HepG2 (cell line): ENCODE results near the gene ABHD10. TPM values are rescaled to one million over a fixed set of nuclear protein-coding genes. Genes with fewer than 3 reads are reported as not detected.

Experiments used
- ATAC-seq: fragments of 200-7000 bp; cut with Tn5 transposase; 3 replicates; pipeline ENCODE4 v1.9.1; 2020; ENCODE audit warnings: mild to moderate bottlenecking, moderate library complexity
- BruUV-seq: library from RNA; stranded (reverse); fragments of 400-500 nt; replicated peaks from 2 replicates; lab custom pipeline; 2021; lab: Mats Ljungman, UMichigan
- CTCF ChIA-PET: fragments of 300-600 bp; formaldehyde crosslinking; extraction: SDS; loops from one replicate; lab custom pipeline; 2021; ENCODE audit warnings: low total read pairs, inconsistent platforms, low intra/inter-chr PET ratio; lab: Yijun Ruan, JAX
- POLR2A ChIA-PET: fragments of 350-600 bp; sonication (Branson Sonifier 250); formaldehyde crosslinking; loops from one replicate; lab custom pipeline; 2020; ENCODE audit warnings: antibody characterized with exemption, inconsistent platforms; lab: Yijun Ruan, JAX
- DNase-seq: peaks from one replicate; pipeline ENCODE4 v3.0.0-alpha.2; 2015; ENCODE audit warnings: low spot score
- FAIRE-seq: peaks from 3 replicates; lab custom pipeline; 2011; peaks lifted over from hg19 to GRCh38; lab: Jason Lieb, UNC
- H2AFZ ChIP-seq: one replicate; pipeline ENCODE4 v1.6.1; 2011; ENCODE audit warnings: low read length, inconsistent platforms
- H3K27ac ChIP-seq: fragments of 300-600 bp; 3 replicates; pipeline ENCODE4 v1.8.0; 2011; ENCODE audit warnings: mixed run types, mild to moderate bottlenecking, mixed read lengths, low read length, inconsistent platforms; ENCODE audit not compliant: insufficient read depth; ENCODE audit errors: extremely low read length
- H3K27me3 ChIP-seq, 2 experiments: fragments of 200-600 bp in 1 of 2; 2 replicates in 1 of 2; 3 replicates in 1 of 2; pipeline versions ENCODE4 v1.6.0 to v1.8.0; 2011; ENCODE audit warnings: low read length in 2 of 2, mild to moderate bottlenecking in 2 of 2, moderate library complexity in 2 of 2, inconsistent platforms in 1 of 2; ENCODE audit not compliant: insufficient read depth in 2 of 2, control insufficient read depth in 1 of 2
- H3K36me3 ChIP-seq, 2 experiments: fragments of 200-600 bp in 1 of 2; replicated peaks in 1 of 2; 2 replicates in 1 of 2; 3 replicates in 1 of 2; pipeline versions ENCODE4 v1.5.1 to v1.8.0; 2011; ENCODE audit warnings: low read length in 2 of 2, inconsistent platforms in 1 of 2; ENCODE audit not compliant: insufficient read depth in 2 of 2, control insufficient read depth in 1 of 2
- H3K4me1 ChIP-seq: 2 replicates; pipeline ENCODE4 v1.5.1; 2012; ENCODE audit warnings: low read length, inconsistent platforms; ENCODE audit not compliant: insufficient read depth
- H3K4me2 ChIP-seq: 2 replicates; pipeline ENCODE4 v1.6.0; 2011; ENCODE audit warnings: low read depth, low read length, inconsistent platforms
- H3K4me3 ChIP-seq, 3 experiments: fragments of 200-600 bp in 1 of 3; sonication (generic), shearing (Covaris generic) in 1 of 3; replicated peaks in 1 of 3; 2 replicates each; pipeline ENCODE4 v1.5.1; 2011 to 2016; ENCODE audit warnings: low read length in 3 of 3, inconsistent platforms in 2 of 3, low read depth in 2 of 3, mild to moderate bottlenecking in 2 of 3, control low read depth in 1 of 3, mixed read lengths in 1 of 3; ENCODE audit not compliant: insufficient read depth in 1 of 3
- H3K79me2 ChIP-seq: one replicate; pipeline ENCODE4 v1.6.1; 2011; ENCODE audit warnings: low read length, inconsistent platforms; ENCODE audit not compliant: insufficient read depth
- H3K9ac ChIP-seq: 2 replicates; pipeline ENCODE4 v1.6.0; 2011; ENCODE audit warnings: mild to moderate bottlenecking, low read depth, low read length, inconsistent platforms; ENCODE audit not compliant: insufficient read depth
- H3K9me3 ChIP-seq: 2 replicates; pipeline ENCODE4 v1.5.1; 2012; ENCODE audit warnings: mild to moderate bottlenecking, low read length
- H4K20me1 ChIP-seq: 2 replicates; pipeline ENCODE4 v1.6.0; 2011; ENCODE audit warnings: inconsistent platforms, mild to moderate bottlenecking, low read length, moderate library complexity; ENCODE audit not compliant: insufficient read depth
- EZH2 ChIP-seq: conservative IDR thresholded peaks from 2 replicates; pipeline ENCODE4 v1.6.1; 2012; ENCODE audit warnings: mild to moderate bottlenecking, low read depth, low read length, moderate library complexity
- HNF4A ChIP-seq: sonication (generic); formaldehyde crosslinking; IDR thresholded peaks from 2 replicates; pipeline ENCODE4 v1.4.0; 2020; ENCODE audit warnings: missing genetic modification reagents
- MAFG ChIP-seq: sonication (generic); formaldehyde crosslinking; IDR thresholded peaks from 2 replicates; pipeline ENCODE4 v1.5.1; 2020; ENCODE audit warnings: mild to moderate bottlenecking, missing genetic modification reagents
- NFIB ChIP-seq: sonication (generic); formaldehyde crosslinking; IDR thresholded peaks from 2 replicates; pipeline ENCODE4 v1.9.0; 2021; ENCODE audit warnings: missing genetic modification reagents, mild to moderate bottlenecking, borderline replicate concordance
- NFYC ChIP-seq: IDR thresholded peaks from 2 replicates; pipeline ENCODE4 v1.6.1; 2016; ENCODE audit warnings: missing genetic modification reagents, missing compliant biosample characterization
- RAD51 ChIP-seq: fragments of 450-650 bp; IDR thresholded peaks from 2 replicates; pipeline ENCODE4 v1.6.1; 2016; ENCODE audit warnings: borderline replicate concordance
- SOX6 ChIP-seq, 2 experiments: fragments of 450-650 bp in 1 of 2; sonication (generic) in 1 of 2; formaldehyde crosslinking in 1 of 2; IDR thresholded peaks; 2 replicates each; pipeline versions ENCODE4 v1.4.0 to v1.6.1; 2017 to 2020; ENCODE audit warnings: antibody characterized with exemption in 1 of 2, mild to moderate bottlenecking in 1 of 2, missing genetic modification reagents in 1 of 2
- TP53 ChIP-seq: sonication (generic); formaldehyde crosslinking; conservative IDR thresholded peaks from 2 replicates; pipeline ENCODE4 v1.4.0; 2020; ENCODE audit warnings: missing genetic modification reagents
- ZMYM4 ChIP-seq: sonication (generic); formaldehyde crosslinking; IDR thresholded peaks from 2 replicates; pipeline ENCODE4 v1.8.1; 2023; ENCODE audit warnings: mild to moderate bottlenecking, missing genetic modification reagents
- ZNF234 ChIP-seq: sonication (generic); formaldehyde crosslinking; conservative IDR thresholded peaks from 2 replicates; pipeline ENCODE4 v1.5.1; 2020; ENCODE audit warnings: mild to moderate bottlenecking, missing genetic modification reagents
- ZNF414 ChIP-seq: sonication (generic); formaldehyde crosslinking; IDR thresholded peaks from 2 replicates; pipeline ENCODE4 v1.5.0; 2020; ENCODE audit warnings: missing genetic modification reagents
- ZNF562 ChIP-seq: sonication (generic); formaldehyde crosslinking; IDR thresholded peaks from 2 replicates; pipeline ENCODE4 v1.8.0; 2022; ENCODE audit warnings: missing genetic modification reagents, borderline replicate concordance
- ZNF629 ChIP-seq: sonication (generic); formaldehyde crosslinking; conservative IDR thresholded peaks from 2 replicates; pipeline ENCODE4 v1.5.0; 2020; ENCODE audit warnings: missing genetic modification reagents
- ZNF672 ChIP-seq: sonication (generic); formaldehyde crosslinking; IDR thresholded peaks from 2 replicates; pipeline ENCODE4 v1.8.1; 2022; ENCODE audit warnings: missing genetic modification reagents
- WGBS: methylation state at CpG from one replicate; pipeline ENCODE4 v1.1.6; 2017; ENCODE audit warnings: low lambda C conversion rate; 5-methylcytosine and 5-hydroxymethylcytosine counted together
- in situ Hi-C: cut with HindIII; loops from 2 replicates; pipeline ENCODE4 v1.10.0; 2017; ENCODE audit warnings: low pct_unique_long_range_greater_than_20kb; ENCODE audit not compliant: extremely low pct_ligation_motif_present
- intact Hi-C: fragments of 100-400 bp; cut with micrococcal nuclease; formaldehyde crosslinking; loops from one replicate; pipeline ENCODE4 v1.10.0; 2022; ENCODE audit not compliant: unreplicated experiment
- polyA plus RNA-seq, 8 experiments: library from polyadenylated mRNA; depleted of rRNA in 3 of 8; stranded (reverse) in 7 of 8; unstranded in 1 of 8; fragments of >200 nt; fragmentation: Illumina TruSeq in 4 of 8; extraction: Trizol in 4 of 8; gene quantifications; 2 replicates each; pipeline versions ENCODE4 v1.2.1 to v1.2.3, GENCODE V29; 2011 to 2016; ENCODE audit warnings: low read depth in 4 of 8, missing spikeins in 1 of 8, mixed read lengths in 1 of 8; ENCODE audit not compliant: insufficient read depth in 1 of 8
- total RNA-seq, 5 experiments: library from RNA; depleted of rRNA; stranded (reverse); fragments of >200 nt; fragmentation: Illumina TruSeq; extraction: Trizol; gene quantifications; 2 replicates each; pipeline ENCODE4 v1.2.3, GENCODE V29; 2016; ENCODE audit warnings: low read depth in 1 of 5

ABHD10 gene
- total and polyA plus RNA-seq, 2 of the 13 experiments (the other 11 are each of a cell fraction or from before 2014, with no cell fraction given): 22.8 to 50.2 TPM

- ChIA-PET CTCF (interaction anchor here (1.6 to 6.1 kb wide), 3 partner anchors 72 to 298 kb away, joined by 6 to 79 read pairs (median 9); no protein-coding TSS in a partner anchor), POLR2A (interaction anchor here (2.0 kb wide), 1 partner anchor 12 kb away, joined by 8 read pairs; the partner anchor contains the start of gene ABHD10)
- FAIRE-seq: no peak
- H3K9ac ChIP-seq: no peak overlapping the region
- peaks cover 10% of the 10 kb centered on the region for H3K4me1 ChIP-seq
- BruUV-seq: no TSS peak
- H2AFZ ChIP-seq: no peak overlapping the region
- WGBS: 29% methylated on average over 3 of the region's 3 CpGs
- no peak; the same call in 2 of the 3 replicates for ATAC-seq
- no peaks in the 10 kb centered on the region for H3K9me3 ChIP-seq
- H3K27ac ChIP-seq: no peak overlapping the region
- no peak for DNase-seq
- in situ Hi-C loops (no loop called here), intact Hi-C loops (loop anchor here (1.0 kb wide), 4 partner anchors 72 to 298 kb away; no protein-coding TSS in a partner anchor)
- TF ChIP-seq ZNF562 (CRISPR knock-in tag) (no peak), MAFG (CRISPR knock-in tag) (no peak), EZH2 (no peak), RAD51 (peak; percentile 33; the same call in 1 of the 2 replicates), SOX6 (IDR thresholded peaks at IDR 0.05) (no peak), SOX6 (CRISPR knock-in tag; IDR thresholded peaks at IDR 0.05) (no peak), ZNF629 (CRISPR knock-in tag) (no peak), HNF4A (0 out of 2 replicates have a peak, but pooled peaks have one; percentile 17), ZMYM4 (no peak), NFIB (CRISPR knock-in tag) (no peak), ZNF414 (CRISPR knock-in tag) (no peak), ZNF234 (CRISPR knock-in tag) (no peak), ZNF672 (CRISPR knock-in tag) (no peak), TP53 (CRISPR knock-in tag) (no peak), NFYC (no peak)
- no peak overlapping the region for H3K4me3 ChIP-seq
- H3K79me2 ChIP-seq: no peaks in the 10 kb centered on the region
- H3K27me3 ChIP-seq: no peaks in the 10 kb centered on the region
- H3K36me3 ChIP-seq: peaks cover 4 to 5% of the 10 kb centered on the region in 2 experiments; a peak in 3 of 5 replicates
- H3K4me2 ChIP-seq: no peak overlapping the region
- no peaks in the 10 kb centered on the region for H4K20me1 ChIP-seq
Observed at GRCh38 chr3:111967068-111967467, 11.8 kb upstream of the ABHD10 start.
